GM06990 (cell line): ENCODE measurements around the gene TNFAIP3.
"Not testable (repeated sequence)": the region's sequence is repeated elsewhere in the genome, so short reads cannot be mapped to it uniquely, and the experiment has no call there.

Experiments used
- DNase-seq: peaks from one replicate; pipeline ENCODE4 v3.0.0-alpha.2; 2011; ENCODE audit not compliant: insufficient read length; ENCODE audit errors: extremely low read depth
- H3K27me3 ChIP-seq: replicated peaks from 2 replicates; pipeline ENCODE4 v1.6.0; 2011; ENCODE audit warnings: low read length; ENCODE audit not compliant: control insufficient read depth, insufficient read depth
- H3K36me3 ChIP-seq: 2 replicates; pipeline ENCODE4 v1.5.1; 2011; ENCODE audit warnings: low read length; ENCODE audit not compliant: control insufficient read depth, insufficient read depth
- H3K4me3 ChIP-seq: replicated peaks from 2 replicates; pipeline ENCODE4 v1.5.1; 2011; ENCODE audit warnings: low read depth, mild to moderate bottlenecking, control low read depth, low read length
- TF ChIP-seq, protein P1 (sequence below): IDR thresholded peaks from 2 replicates; pipeline ENCODE4 v1.5.1; 2011; ENCODE audit warnings: low read length, control low read depth, mild to moderate bottlenecking, inconsistent platforms; ENCODE audit not compliant: insufficient read depth, poor library complexity, severe bottlenecking

Gene TNFAIP3

DNA sequence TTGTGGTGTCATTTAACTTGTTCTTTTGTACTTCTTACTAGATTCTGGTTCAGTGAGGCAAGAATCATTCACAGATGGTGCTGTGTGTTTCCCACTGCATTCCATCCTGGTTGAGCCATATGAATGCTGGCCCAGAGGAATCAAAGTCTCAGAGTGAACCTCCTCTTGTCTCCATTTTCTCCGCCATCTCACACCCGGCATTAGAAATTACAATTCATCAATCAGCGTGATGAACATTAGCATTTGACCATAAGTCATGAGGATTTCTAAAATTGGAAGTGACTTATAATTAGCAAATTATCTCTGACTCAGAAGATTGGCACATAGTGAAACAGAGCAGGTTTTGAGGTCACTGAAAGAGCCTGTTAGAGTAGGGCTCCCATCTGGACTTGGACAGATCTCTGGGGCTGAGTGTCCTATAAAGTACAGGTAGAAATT, 25.2 kb downstream of the TNFAIP3 start:
- TF ChIP-seq, protein P1, sequence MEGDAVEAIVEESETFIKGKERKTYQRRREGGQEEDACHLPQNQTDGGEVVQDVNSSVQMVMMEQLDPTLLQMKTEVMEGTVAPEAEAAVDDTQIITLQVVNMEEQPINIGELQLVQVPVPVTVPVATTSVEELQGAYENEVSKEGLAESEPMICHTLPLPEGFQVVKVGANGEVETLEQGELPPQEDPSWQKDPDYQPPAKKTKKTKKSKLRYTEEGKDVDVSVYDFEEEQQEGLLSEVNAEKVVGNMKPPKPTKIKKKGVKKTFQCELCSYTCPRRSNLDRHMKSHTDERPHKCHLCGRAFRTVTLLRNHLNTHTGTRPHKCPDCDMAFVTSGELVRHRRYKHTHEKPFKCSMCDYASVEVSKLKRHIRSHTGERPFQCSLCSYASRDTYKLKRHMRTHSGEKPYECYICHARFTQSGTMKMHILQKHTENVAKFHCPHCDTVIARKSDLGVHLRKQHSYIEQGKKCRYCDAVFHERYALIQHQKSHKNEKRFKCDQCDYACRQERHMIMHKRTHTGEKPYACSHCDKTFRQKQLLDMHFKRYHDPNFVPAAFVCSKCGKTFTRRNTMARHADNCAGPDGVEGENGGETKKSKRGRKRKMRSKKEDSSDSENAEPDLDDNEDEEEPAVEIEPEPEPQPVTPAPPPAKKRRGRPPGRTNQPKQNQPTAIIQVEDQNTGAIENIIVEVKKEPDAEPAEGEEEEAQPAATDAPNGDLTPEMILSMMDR = no peak
- Histone ChIP-seq H3K36me3 (no peaks in the 10 kb centered on the region), H3K4me3 (no peak overlapping the region), H3K27me3 (no peaks in the 10 kb centered on the region)
- DNase-seq = no peak

DNA sequence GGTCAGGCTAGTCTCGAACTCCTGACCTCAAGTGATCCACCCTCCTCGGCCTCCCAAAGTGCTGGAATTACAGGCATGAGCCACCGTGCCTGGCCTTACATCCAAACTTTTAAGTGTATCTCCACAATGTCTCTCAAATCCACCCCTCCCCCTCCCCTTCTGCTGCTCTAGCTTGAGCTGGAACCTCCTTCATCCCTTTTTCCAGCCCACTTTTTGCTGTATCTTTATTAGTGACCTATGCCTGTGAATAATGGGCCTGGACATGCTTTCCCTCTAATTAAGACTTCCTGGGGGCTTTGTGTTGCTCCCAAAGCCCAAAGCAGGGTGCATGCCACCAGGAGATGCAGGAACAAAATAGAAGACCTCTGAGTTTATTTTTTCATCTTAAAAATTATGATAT, 26.1 kb downstream of the TNFAIP3 start:
- no peak for DNase-seq
- no peaks in the 10 kb centered on the region for H3K36me3 ChIP-seq
- TF ChIP-seq, protein P1 = no peak
- H3K27me3 ChIP-seq = no peaks in the 10 kb centered on the region
- H3K4me3 ChIP-seq = no peak overlapping the region

DNA sequence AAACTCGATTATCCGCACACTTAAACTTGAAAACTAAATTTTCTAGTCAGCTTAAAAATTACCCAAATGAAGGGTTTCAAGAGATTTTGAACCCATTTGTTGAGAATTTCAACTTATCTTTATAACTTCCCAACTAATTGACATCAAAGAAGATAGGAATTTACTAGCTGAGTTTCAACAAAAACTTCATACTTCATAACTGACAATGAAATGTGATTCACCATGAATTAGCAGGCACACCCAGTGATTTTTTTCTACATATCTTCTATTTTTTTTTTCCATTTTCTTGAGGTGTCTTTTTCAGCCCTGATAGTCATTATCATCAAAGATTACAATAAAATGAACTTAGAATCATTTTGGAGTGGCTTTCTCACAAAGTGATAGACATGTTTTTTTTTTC, 26.7 kb downstream of the TNFAIP3 start:
- Histone ChIP-seq H3K27me3 (no peaks in the 10 kb centered on the region), H3K36me3 (no peaks in the 10 kb centered on the region), H3K4me3 (no peak overlapping the region)
- TF ChIP-seq, protein P1 = no peak
- no peak for DNase-seq

DNA sequence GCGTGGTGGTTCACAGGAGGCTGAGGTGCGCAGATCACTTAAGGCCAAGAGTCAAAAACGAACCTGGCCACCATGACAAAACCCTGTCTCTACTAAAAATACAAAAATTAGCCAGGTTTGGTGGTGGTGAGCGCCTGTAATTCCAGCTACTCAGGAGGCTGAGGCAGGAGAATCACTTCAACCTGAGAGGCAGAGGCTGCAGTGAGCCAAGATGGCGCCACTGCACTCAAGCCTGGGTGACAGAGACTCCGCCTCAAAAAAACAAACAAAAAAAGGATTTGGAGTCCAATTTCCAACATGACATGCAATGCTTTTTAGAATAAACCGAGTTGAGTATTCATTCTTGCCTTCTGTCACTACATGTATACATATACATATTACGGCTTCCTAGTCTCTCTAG, 27.3 kb downstream of the TNFAIP3 start:
- not testable (repeated sequence) for DNase-seq, H3K36me3 ChIP-seq, H3K27me3 ChIP-seq, H3K4me3 ChIP-seq

DNA sequence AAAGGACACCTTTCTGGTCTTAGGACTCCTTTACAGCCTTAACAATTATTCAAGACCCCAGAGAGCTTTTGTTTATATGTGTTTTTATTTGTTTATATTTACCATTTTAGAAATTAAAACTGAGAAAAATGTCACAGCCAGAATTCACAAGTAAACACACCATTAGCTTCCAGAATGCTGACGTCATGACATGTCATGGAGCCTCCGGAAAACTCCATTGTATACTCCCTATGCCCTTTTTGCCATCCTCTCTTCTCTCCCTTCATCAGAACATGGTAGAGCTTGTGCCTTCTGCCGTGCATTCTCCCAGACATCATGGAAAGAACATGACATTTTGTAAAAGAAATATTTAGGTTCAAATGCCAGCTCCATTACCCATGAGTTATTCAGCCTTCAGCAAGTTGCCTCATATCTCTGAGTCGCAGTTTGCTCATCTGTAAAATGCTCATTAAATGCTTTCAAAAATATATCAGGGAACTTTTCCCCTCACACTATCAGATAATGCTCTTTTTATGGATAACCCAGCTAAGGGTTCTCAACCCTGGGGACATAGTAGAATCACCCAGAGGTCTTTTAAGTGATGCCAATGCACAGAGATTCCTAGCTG, 27.8 kb downstream of the TNFAIP3 start:
- DNase-seq = no peak
- no peak overlapping the region for H3K4me3 ChIP-seq
- TF ChIP-seq, protein P1 = no peak
- no peaks in the 10 kb centered on the region for H3K36me3 ChIP-seq
- no peaks in the 10 kb centered on the region for H3K27me3 ChIP-seq

DNA sequence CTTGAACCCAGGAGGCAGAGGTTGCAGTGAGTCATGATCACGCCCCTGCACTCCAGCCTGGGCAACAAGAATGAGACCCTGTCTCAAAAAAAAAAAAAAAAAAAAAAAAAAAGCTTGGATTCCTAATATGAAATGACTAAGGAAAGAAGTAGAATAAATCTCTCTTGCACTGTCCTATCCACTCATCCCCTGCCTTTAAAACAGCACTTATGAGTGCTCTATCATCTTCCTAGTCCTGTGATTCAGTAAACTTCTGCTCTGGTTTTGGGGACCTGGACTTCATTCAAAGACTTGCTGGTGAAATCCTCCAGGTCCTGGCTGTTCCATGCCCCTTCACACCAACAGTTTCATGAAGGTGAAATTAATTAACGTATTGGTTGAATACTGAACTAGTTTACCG, 29.6 kb downstream of the TNFAIP3 start:
- Histone ChIP-seq H3K36me3 (no peaks in the 10 kb centered on the region), H3K4me3 (no peak overlapping the region), H3K27me3 (no peaks in the 10 kb centered on the region)
- DNase-seq = no peak
- TF ChIP-seq, protein P1 = no peak
